Gastrocnemius medialis (tissue), 4 donors: ENCODE measurements around the gene CTTNBP2. TPM values are rescaled to one million over a fixed set of nuclear protein-coding genes. Genes with fewer than 3 reads are reported as not detected.

ENCODE experiments used
- ATAC-seq, 2 donors: fragments of 150-250 bp; one replicate each; pipeline ENCODE4 v1.9.1; 2016
- DNase-seq, 2 donors: peaks; one replicate each; pipeline ENCODE4 v3.0.0-alpha.2; 2019
- H3K27ac ChIP-seq, 4 donors: fragments of 200-600 bp; sonication (generic); 1 replicate in 1 of 4; 2 replicates in 3 of 4; pipeline ENCODE4 v1.5.1; 2016 to 2018; ENCODE audit warnings: mild to moderate bottlenecking in 2 of 4, moderate library complexity in 1 of 4
- H3K27me3 ChIP-seq, 3 donors: fragments of 200-600 bp; sonication (generic) in 2 of 3; 1 replicate in 1 of 3; 2 replicates in 2 of 3; pipeline versions ENCODE4 v1.5.1 to v1.6.0; 2016 to 2019; ENCODE audit warnings: mild to moderate bottlenecking in 1 of 3, moderate library complexity in 1 of 3
- H3K36me3 ChIP-seq, 2 donors: fragments of 200-600 bp; sonication (generic) in 1 of 2; one replicate each; pipeline ENCODE4 v1.5.1; 2017 to 2018
- H3K4me1 ChIP-seq, 2 donors: fragments of 200-600 bp; sonication (generic) in 1 of 2; one replicate each; pipeline ENCODE4 v1.5.1; 2016 to 2017; ENCODE audit warnings: mild to moderate bottlenecking in 2 of 2
- H3K4me3 ChIP-seq, 4 donors: fragments of 200-600 bp; sonication (generic) in 3 of 4; 1 replicate in 1 of 4; 2 replicates in 3 of 4; pipeline ENCODE4 v1.5.1; 2016 to 2019; ENCODE audit warnings: mild to moderate bottlenecking in 2 of 4
- H3K9me3 ChIP-seq, 3 donors: fragments of 200-600 bp; sonication (generic) in 2 of 3; 1 replicate in 1 of 3; 2 replicates in 2 of 3; pipeline ENCODE4 v1.5.1; 2016 to 2019
- CTCF ChIP-seq, 5 experiments: fragments of 450-650 bp in 3 of 5; fragments of 200-600 bp in 2 of 5; sonication (generic) in 2 of 5; IDR thresholded peaks in 4 of 5; conservative IDR thresholded peaks in 1 of 5; 1 replicate in 4 of 5; 2 replicates in 1 of 5; pipeline ENCODE4 v1.5.1; 2016 to 2019; ENCODE audit warnings: antibody characterized with exemption in 5 of 5, mild to moderate bottlenecking in 3 of 5, moderate library complexity in 3 of 5
- POLR2A ChIP-seq, 2 donors: fragments of 450-650 bp; IDR thresholded peaks; one replicate each; pipeline ENCODE4 v1.6.1; 2017; ENCODE audit warnings: antibody characterized with exemption in 2 of 2, mild to moderate bottlenecking in 2 of 2, moderate library complexity in 2 of 2
- in situ Hi-C, 4 donors: fragments of 200-750 bp; cut with MboI; loops; one replicate each; pipeline versions ENCODE4 v1.15.0 to v1.8.0; 2017; ENCODE audit warnings: low sequenced_read_pairs in 4 of 4
- intact Hi-C: fragments of 100-400 bp; cut with DNase I; formaldehyde crosslinking; loops from one replicate; pipeline ENCODE4 v1.15.1; 2023; ENCODE audit warnings: low total_unique reads
- total RNA-seq, 4 donors: library from RNA; depleted of rRNA; stranded (reverse); fragments of >200 nt; gene quantifications; one replicate each; pipeline versions ENCODE4 v1.1.0 to v1.2.3, GENCODE V29; 2016

Gene CTTNBP2
- total RNA-seq, 4 donors from 2014 or later, result 0.49 to 1.8 (median 1.5) TPM

- H3K36me3 ChIP-seq, result no peaks in the 10 kb centered on the region
- DNase-seq (no peak), ATAC-seq (no peak)
- no peaks in the 10 kb centered on the region for H3K4me1 ChIP-seq
- no peak overlapping the region for H3K4me3 ChIP-seq
- in situ Hi-C loops, result no loop called here
- intact Hi-C loops, result no loop called here
- no peaks in the 10 kb centered on the region for H3K27me3 ChIP-seq
- TF ChIP-seq CTCF (IDR thresholded peaks at IDR 0.05 in 4 of 5, conservative IDR thresholded peaks at IDR 0.05 in 1 of 5) (no peak), POLR2A (IDR thresholded peaks at IDR 0.05) (no peak)
- no peak overlapping the region for H3K27ac ChIP-seq
- no peaks in the 10 kb centered on the region for H3K9me3 ChIP-seq
Measured at GRCh38 chr7:117793521-117793920, 79.7 kb downstream of the CTTNBP2 start.

GRCh38 chr7:117791877-117792780, 81.1 kb downstream of the CTTNBP2 start:
- no peak for TF ChIP-seq CTCF (IDR thresholded peaks at IDR 0.05 in 4 of 5, conservative IDR thresholded peaks at IDR 0.05 in 1 of 5)
- TF ChIP-seq POLR2A (IDR thresholded peaks at IDR 0.05), result no peak
- peak in 1 of 2 donors; percentile 46 for ATAC-seq
- H3K9me3 ChIP-seq, result no peaks in the 10 kb centered on the region
- no peak overlapping the region for H3K27ac ChIP-seq
- no peaks in the 10 kb centered on the region for H3K36me3 ChIP-seq
- DNase-seq, result no peak
- intact Hi-C loops, result no loop called here
- no peak overlapping the region for H3K4me3 ChIP-seq
- H3K4me1 ChIP-seq, result no peaks in the 10 kb centered on the region
- no peaks in the 10 kb centered on the region for H3K27me3 ChIP-seq
- in situ Hi-C loops, result no loop called here

GRCh38 chr7:117790731-117791130, 82.5 kb downstream of the CTTNBP2 start:
- DNase-seq, result no peak
- H3K4me3 ChIP-seq, result no peak overlapping the region
- no peak for ATAC-seq
- H3K4me1 ChIP-seq, result no peaks in the 10 kb centered on the region
- no peak for TF ChIP-seq CTCF (IDR thresholded peaks at IDR 0.05 in 4 of 5, conservative IDR thresholded peaks at IDR 0.05 in 1 of 5)
- TF ChIP-seq POLR2A (IDR thresholded peaks at IDR 0.05), result no peak
- H3K9me3 ChIP-seq, result no peaks in the 10 kb centered on the region
- H3K27ac ChIP-seq, result no peak overlapping the region
- intact Hi-C loops, result no loop called here
- in situ Hi-C loops, result no loop called here
- H3K27me3 ChIP-seq, result no peaks in the 10 kb centered on the region
- no peaks in the 10 kb centered on the region for H3K36me3 ChIP-seq

GRCh38 chr7:117790251-117790650, 83.0 kb downstream of the CTTNBP2 start:
- no peaks in the 10 kb centered on the region for H3K4me1 ChIP-seq
- no peak for TF ChIP-seq POLR2A (IDR thresholded peaks at IDR 0.05)
- no peak for TF ChIP-seq CTCF (IDR thresholded peaks at IDR 0.05 in 4 of 5, conservative IDR thresholded peaks at IDR 0.05 in 1 of 5)
- H3K27me3 ChIP-seq, result no peaks in the 10 kb centered on the region
- H3K9me3 ChIP-seq, result no peaks in the 10 kb centered on the region
- DNase-seq (no peak), ATAC-seq (no peak)
- no peaks in the 10 kb centered on the region for H3K36me3 ChIP-seq
- intact Hi-C loops, result no loop called here
- H3K4me3 ChIP-seq, result no peak overlapping the region
- in situ Hi-C loops, result no loop called here
- H3K27ac ChIP-seq, result no peak overlapping the region
